MCF 10A (cell line): ENCODE data around the gene KCNJ18. TPM values are rescaled to one million over a fixed set of nuclear protein-coding genes. Genes with fewer than 3 reads are reported as not detected.
"Not testable (repeated sequence)": the region's sequence is repeated elsewhere in the genome, so short reads cannot be mapped to it uniquely, and the experiment has no call there.

ENCODE experiments used
- BruUV-seq: library from RNA; stranded (reverse); fragments of 400-500 nt; replicated peaks from 2 replicates; lab custom pipeline; 2021; lab: Mats Ljungman, UMichigan
- CTCF ChIA-PET: fragments of 300-600 bp; sonication (Branson Sonifier 250); formaldehyde crosslinking; extraction: SDS; loops from one replicate; lab custom pipeline; 2021; ENCODE audit warnings: antibody characterized with exemption, inconsistent platforms; lab: Yijun Ruan, JAX
- POLR2A ChIA-PET: fragments of 300-600, 350-650 bp; sonication (Branson Sonifier 250); formaldehyde crosslinking; extraction: SDS; loops from one replicate; lab custom pipeline; 2020; ENCODE audit warnings: antibody characterized with exemption, inconsistent platforms; lab: Yijun Ruan, JAX
- DNase-seq: peaks from one replicate; pipeline ENCODE4 v3.0.0-alpha.2; 2018; ENCODE audit not compliant: unreplicated experiment
- H3K27ac Mint-ChIP-seq: one replicate; pipeline ENCODE4 v1.8.0; 2022; ENCODE audit warnings: mild to moderate bottlenecking, low read depth, mixed read lengths; ENCODE audit not compliant: unreplicated experiment
- H3K27me3 Mint-ChIP-seq: one replicate; pipeline ENCODE4 v1.8.0; 2022; ENCODE audit warnings: mixed read lengths; ENCODE audit not compliant: insufficient read depth, unreplicated experiment
- H3K36me3 Mint-ChIP-seq: one replicate; pipeline ENCODE4 v1.8.0; 2022; ENCODE audit warnings: mild to moderate bottlenecking, moderate library complexity, mixed read lengths; ENCODE audit not compliant: insufficient read depth, unreplicated experiment
- H3K4me1 Mint-ChIP-seq: one replicate; pipeline ENCODE4 v1.8.0; 2022; ENCODE audit warnings: mixed read lengths; ENCODE audit not compliant: insufficient read depth, unreplicated experiment
- H3K4me3 Mint-ChIP-seq: one replicate; pipeline ENCODE4 v1.8.0; 2022; ENCODE audit warnings: mild to moderate bottlenecking, moderate library complexity, mixed read lengths; ENCODE audit not compliant: unreplicated experiment
- H3K9me3 Mint-ChIP-seq: one replicate; pipeline ENCODE4 v1.8.0; 2022; ENCODE audit warnings: mixed read lengths; ENCODE audit not compliant: unreplicated experiment
- intact Hi-C: fragments of 100-400 bp; cut with micrococcal nuclease; formaldehyde crosslinking; loops from 2 replicates; pipeline ENCODE4 v1.14.1; 2022
- total RNA-seq: library from RNA; stranded (reverse); gene quantifications from 2 replicates; pipeline ENCODE4 v1.2.3, GENCODE V29; 2022

The KCNJ18 gene
- total RNA-seq, 1 experiment from 2014 or later = not detected

- H3K4me3 Mint-ChIP-seq, BruUV-seq, H3K9me3 Mint-ChIP-seq, H3K4me1 Mint-ChIP-seq, POLR2A ChIA-PET, H3K27me3 Mint-ChIP-seq, H3K36me3 Mint-ChIP-seq, DNase-seq, H3K27ac Mint-ChIP-seq, intact Hi-C loops, CTCF ChIA-PET: not testable (repeated sequence)
Observed at GRCh38 chr17:21696842-21697507, 4.7 kb downstream of the KCNJ18 start.

GRCh38 chr17:21697508-21697860 is 5.2 kb downstream of the KCNJ18 start:
- CTCF ChIA-PET, H3K4me3 Mint-ChIP-seq, intact Hi-C loops: not testable (repeated sequence)

GRCh38 chr17:21698437-21699075 is 6.2 kb downstream of the KCNJ18 start:
- POLR2A ChIA-PET, H3K9me3 Mint-ChIP-seq, DNase-seq, H3K27me3 Mint-ChIP-seq, intact Hi-C loops, H3K36me3 Mint-ChIP-seq, H3K4me3 Mint-ChIP-seq, H3K27ac Mint-ChIP-seq, BruUV-seq, H3K4me1 Mint-ChIP-seq, CTCF ChIA-PET: not testable (repeated sequence)

More at GRCh38 chr17:21697508-21697860, 5.2 kb downstream of the KCNJ18 start:
- H3K27me3 Mint-ChIP-seq, H3K4me1 Mint-ChIP-seq, BruUV-seq, POLR2A ChIA-PET, H3K36me3 Mint-ChIP-seq, DNase-seq, H3K9me3 Mint-ChIP-seq, H3K27ac Mint-ChIP-seq: not testable (repeated sequence)

GRCh38 chr17:21699124-21699523 is 6.8 kb downstream of the KCNJ18 start:
- H3K4me3 Mint-ChIP-seq, intact Hi-C loops, DNase-seq, H3K9me3 Mint-ChIP-seq, CTCF ChIA-PET, BruUV-seq, H3K4me1 Mint-ChIP-seq, H3K27ac Mint-ChIP-seq, POLR2A ChIA-PET, H3K27me3 Mint-ChIP-seq, H3K36me3 Mint-ChIP-seq: not testable (repeated sequence)

- H3K4me3 Mint-ChIP-seq, intact Hi-C loops, H3K9me3 Mint-ChIP-seq, BruUV-seq, CTCF ChIA-PET, DNase-seq, POLR2A ChIA-PET, H3K36me3 Mint-ChIP-seq, H3K27ac Mint-ChIP-seq, H3K4me1 Mint-ChIP-seq, H3K27me3 Mint-ChIP-seq: not testable (repeated sequence)
Observed at GRCh38 chr17:21699573-21700236, 7.4 kb downstream of the KCNJ18 start.

GRCh38 chr17:21701090-21701489 is 8.8 kb downstream of the KCNJ18 start:
- H3K4me1 Mint-ChIP-seq, CTCF ChIA-PET, H3K27me3 Mint-ChIP-seq, intact Hi-C loops, BruUV-seq, H3K36me3 Mint-ChIP-seq, DNase-seq, POLR2A ChIA-PET, H3K9me3 Mint-ChIP-seq, H3K27ac Mint-ChIP-seq, H3K4me3 Mint-ChIP-seq: not testable (repeated sequence)

GRCh38 chr17:21702029-21702428 is 9.7 kb downstream of the KCNJ18 start:
- H3K4me1 Mint-ChIP-seq, H3K9me3 Mint-ChIP-seq, H3K4me3 Mint-ChIP-seq, intact Hi-C loops, BruUV-seq, POLR2A ChIA-PET, H3K27ac Mint-ChIP-seq, DNase-seq, CTCF ChIA-PET, H3K27me3 Mint-ChIP-seq, H3K36me3 Mint-ChIP-seq: not testable (repeated sequence)

GRCh38 chr17:21702521-21702920 is 10.2 kb downstream of the KCNJ18 start:
- DNase-seq, CTCF ChIA-PET: not testable (repeated sequence)

GRCh38 chr17:21702940-21703640 is 10.8 kb downstream of the KCNJ18 start:
- BruUV-seq, CTCF ChIA-PET, H3K4me1 Mint-ChIP-seq, intact Hi-C loops, H3K4me3 Mint-ChIP-seq, POLR2A ChIA-PET, H3K36me3 Mint-ChIP-seq, DNase-seq, H3K27me3 Mint-ChIP-seq, H3K27ac Mint-ChIP-seq: not testable (repeated sequence)
- peaks cover 15% of the 10 kb centered on the region for H3K9me3 Mint-ChIP-seq

More at GRCh38 chr17:21702521-21702920, 10.2 kb downstream of the KCNJ18 start:
- H3K9me3 Mint-ChIP-seq, H3K4me1 Mint-ChIP-seq, BruUV-seq, H3K27me3 Mint-ChIP-seq, H3K4me3 Mint-ChIP-seq, intact Hi-C loops, POLR2A ChIA-PET, H3K36me3 Mint-ChIP-seq, H3K27ac Mint-ChIP-seq: not testable (repeated sequence)
